ENCODE measurements around the gene MPZL2.
"Not testable (repeated sequence)": the region's sequence is repeated elsewhere in the genome, so short reads cannot be mapped to it uniquely, and the experiment has no call there.

The MPZL2 gene

GRCh38 chr11:118263695-118264568 lies at the start of gene MPZL2:
TSS of gene MPZL2 (minus strand) at chr11:118264297. CDS start at chr11:118264153, 144 bp downstream.
- peak; percentile 85 for DNase-seq

- DNase-seq = no peak
Measured at GRCh38 chr11:118313242-118313641, 49.1 kb upstream of the MPZL2 start.

- no peak for DNase-seq
Measured at GRCh38 chr11:118312328-118312727, 48.2 kb upstream of the MPZL2 start.

- no peak for DNase-seq
Measured at GRCh38 chr11:118311518-118311917, 47.4 kb upstream of the MPZL2 start.

GRCh38 chr11:118310781-118311485 lies 46.8 kb upstream of the MPZL2 start:
- DNase-seq = no peak

GRCh38 chr11:118310271-118310670 lies 46.2 kb upstream of the MPZL2 start:
- no peak for DNase-seq

GRCh38 chr11:118308995-118309528 lies 45.0 kb upstream of the MPZL2 start:
- not testable (repeated sequence) for DNase-seq

- DNase-seq = no peak
Measured at GRCh38 chr11:118306556-118306955, 42.5 kb upstream of the MPZL2 start.

- DNase-seq = no peak
Measured at GRCh38 chr11:118305726-118306125, 41.6 kb upstream of the MPZL2 start.

GRCh38 chr11:118304568-118305248 lies 40.6 kb upstream of the MPZL2 start, which contains the start of gene CD3E:
TSS of gene CD3E (plus strand) at chr11:118304730. CDS start at chr11:118304953, 223 bp downstream.
- no peak for DNase-seq

- DNase-seq = no peak
Measured at GRCh38 chr11:118304227-118304567, 40.1 kb upstream of the MPZL2 start.

GRCh38 chr11:118301600-118302195 lies 37.6 kb upstream of the MPZL2 start:
- DNase-seq = peak; percentile 58

GRCh38 chr11:118295815-118296454 lies 31.8 kb upstream of the MPZL2 start:
- DNase-seq = peak; percentile 24

- peak; percentile 38 for DNase-seq
Measured at GRCh38 chr11:118295199-118295598, 31.1 kb upstream of the MPZL2 start.

- no peak for DNase-seq
Measured at GRCh38 chr11:118294053-118294452, 30.0 kb upstream of the MPZL2 start.

- no peak for DNase-seq
Measured at GRCh38 chr11:118291477-118292135, 27.5 kb upstream of the MPZL2 start.

- DNase-seq = peak; percentile 68
Measured at GRCh38 chr11:118290923-118291322, 26.8 kb upstream of the MPZL2 start.

GRCh38 chr11:118289401-118289800 lies 25.3 kb upstream of the MPZL2 start:
- DNase-seq = no peak

- DNase-seq = no peak
Measured at GRCh38 chr11:118287006-118287405, 22.9 kb upstream of the MPZL2 start.

GRCh38 chr11:118286545-118286944 lies 22.4 kb upstream of the MPZL2 start:
- DNase-seq = no peak

- DNase-seq = no peak
Measured at GRCh38 chr11:118283756-118284350, 19.8 kb upstream of the MPZL2 start.
